Neuronal stem cell (in vitro differentiated cells): ENCODE data around the gene FCHO1.

ENCODE experiments used
- DNase-seq: peaks from one replicate; pipeline ENCODE4 v3.0.0-alpha.2; 2013; ENCODE audit warnings: low spot score
- H2AFZ ChIP-seq: one replicate; pipeline ENCODE4 v1.6.1; 2013; ENCODE audit warnings: mild to moderate bottlenecking, low read length, inconsistent platforms
- H2AK5ac ChIP-seq: 2 replicates; pipeline ENCODE4 v1.6.1; 2013; ENCODE audit warnings: low read depth, mild to moderate bottlenecking, inconsistent platforms, low read length, moderate library complexity, mixed read lengths
- H2BK120ac ChIP-seq: 2 replicates; pipeline ENCODE4 v1.6.1; 2013; ENCODE audit warnings: low read depth, mild to moderate bottlenecking, inconsistent platforms, low read length, moderate library complexity, mixed read lengths
- H2BK12ac ChIP-seq: one replicate; pipeline ENCODE4 v1.6.1; 2013; ENCODE audit warnings: low read length, inconsistent platforms
- H2BK15ac ChIP-seq: 2 replicates; pipeline ENCODE4 v1.6.1; 2013; ENCODE audit warnings: mild to moderate bottlenecking, low read length, inconsistent platforms, mixed read lengths
- H2BK5ac ChIP-seq: one replicate; pipeline ENCODE4 v1.6.1; 2013; ENCODE audit warnings: inconsistent platforms, mild to moderate bottlenecking, low read length, moderate library complexity
- H3K14ac ChIP-seq: one replicate; pipeline ENCODE4 v1.6.1; 2013; ENCODE audit warnings: low read length, inconsistent platforms
- H3K18ac ChIP-seq: 2 replicates; pipeline ENCODE4 v1.6.1; 2013; ENCODE audit warnings: low read length, inconsistent platforms
- H3K23ac ChIP-seq: 2 replicates; pipeline ENCODE4 v1.6.1; 2013; ENCODE audit warnings: low read depth, mild to moderate bottlenecking, mixed read lengths, low read length, inconsistent platforms; ENCODE audit not compliant: poor library complexity
- H3K27ac ChIP-seq: replicated peaks from 3 replicates; pipeline ENCODE4 v1.5.1; 2013; ENCODE audit warnings: low read length, inconsistent platforms
- H3K27me3 ChIP-seq, 3 experiments: 2 replicates each; pipeline ENCODE4 v1.6.1; 2013; ENCODE audit warnings: low read length in 3 of 3, mild to moderate bottlenecking in 2 of 3, inconsistent platforms in 1 of 3, low read depth in 1 of 3, mixed read lengths in 1 of 3, moderate library complexity in 1 of 3; ENCODE audit not compliant: control insufficient read depth in 3 of 3, insufficient read depth in 3 of 3
- H3K36me3 ChIP-seq, 2 donors: replicated peaks in 1 of 2; 2 replicates each; pipeline ENCODE4 v1.6.1; 2013; ENCODE audit warnings: low read length in 2 of 2; ENCODE audit not compliant: control insufficient read depth in 2 of 2, insufficient read depth in 2 of 2
- H3K4ac ChIP-seq: 2 replicates; pipeline ENCODE4 v1.6.1; 2013; ENCODE audit warnings: inconsistent platforms, mild to moderate bottlenecking, low read length, moderate library complexity
- H3K4me1 ChIP-seq, 2 donors: 1 replicate in 1 of 2; 2 replicates in 1 of 2; pipeline ENCODE4 v1.6.1; 2013; ENCODE audit warnings: low read length in 2 of 2, low read depth in 1 of 2; ENCODE audit not compliant: control insufficient read depth in 2 of 2, insufficient read depth in 1 of 2
- H3K4me2 ChIP-seq: one replicate; pipeline ENCODE4 v1.6.1; 2013; ENCODE audit warnings: mild to moderate bottlenecking, low read length, inconsistent platforms; ENCODE audit not compliant: insufficient read depth, poor library complexity, severe bottlenecking
- H3K4me3 ChIP-seq, 2 donors: 2 replicates each; pipeline ENCODE4 v1.5.1; 2013; ENCODE audit warnings: low read length in 2 of 2, mild to moderate bottlenecking in 2 of 2, inconsistent platforms in 1 of 2, moderate library complexity in 1 of 2
- H3K79me1 ChIP-seq: one replicate; pipeline ENCODE4 v1.6.1; 2013; ENCODE audit warnings: low read depth, mild to moderate bottlenecking, inconsistent platforms, low read length, moderate library complexity
- H3K9ac ChIP-seq: one replicate; pipeline ENCODE4 v1.6.1; 2013; ENCODE audit warnings: mild to moderate bottlenecking, low read depth, low read length, inconsistent platforms; ENCODE audit not compliant: poor library complexity
- H3K9me3 ChIP-seq, 2 donors: replicated peaks in 1 of 2; 2 replicates each; pipeline versions ENCODE3 to v1.6.1; 2013; ENCODE audit warnings: low read length in 2 of 2, mild to moderate bottlenecking in 2 of 2, inconsistent platforms in 1 of 2, low read depth in 1 of 2, mixed read lengths in 1 of 2, moderate library complexity in 1 of 2; ENCODE audit not compliant: control insufficient read depth in 2 of 2, insufficient read depth in 1 of 2
- H4K8ac ChIP-seq: one replicate; pipeline ENCODE4 v1.6.1; 2013; ENCODE audit warnings: low read depth, mild to moderate bottlenecking, inconsistent platforms, low read length, moderate library complexity
- H4K91ac ChIP-seq: one replicate; pipeline ENCODE4 v1.6.1; 2013; ENCODE audit warnings: low read length, low read depth, mild to moderate bottlenecking, inconsistent platforms; ENCODE audit not compliant: poor library complexity
- WGBS, 2 donors: extraction: QIAGEN DNeasy Blood & Tissue Kit; methylation state at CpG; one replicate each; pipeline ENCODE4 v1.1.7; 2013; ENCODE audit warnings: missing lambda C conversion rate in 2 of 2, mixed read lengths in 1 of 2; ENCODE audit not compliant: insufficient read length in 2 of 2, insufficient replicate concordance in 1 of 2; ENCODE audit errors: extremely low coverage in 2 of 2; 5-methylcytosine and 5-hydroxymethylcytosine counted together

FCHO1 gene

DNA sequence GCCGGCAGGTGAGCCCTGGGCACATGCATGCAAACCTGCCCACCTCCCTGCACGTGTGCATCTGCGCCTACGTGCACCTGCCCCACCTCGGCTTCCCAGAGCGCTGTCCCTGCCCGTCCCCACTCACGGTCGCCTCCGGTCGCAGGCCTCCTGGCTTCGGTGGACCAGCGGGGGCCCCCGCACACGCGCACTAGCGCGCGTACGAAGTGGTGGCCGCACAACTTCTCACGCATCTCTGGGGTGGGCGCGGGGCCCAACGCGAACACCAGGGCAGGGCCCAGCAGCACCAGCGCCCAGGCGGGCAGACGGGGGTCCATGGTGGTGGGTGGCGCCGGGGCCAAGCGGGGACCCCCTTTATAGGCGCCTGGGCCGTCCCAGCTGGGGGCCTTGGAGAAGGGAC, 69.9 kb downstream of the FCHO1 start, which contains the start of gene INSL3:
TSS of gene INSL3 (minus strand) at position 330 of the 400 bp plus-strand sequence. CDS start at position 317, 13 bp downstream.
- no peak within 1 kb of the TSS for H2BK120ac ChIP-seq
- WGBS, 2 donors, result no CpG with 5 or more reads among the region's 34 CpGs
- H2AK5ac ChIP-seq, result no peak within 1 kb of the TSS
- peak within 1 kb of the TSS; percentile 44 for H3K9ac ChIP-seq
- H3K36me3 ChIP-seq, result no peaks in the 10 kb centered on the region
- no peak within 1 kb of the TSS for H3K4me3 ChIP-seq
- H4K8ac ChIP-seq, result peak within 1 kb of the TSS; percentile 43
- no peak within 1 kb of the TSS for H3K4ac ChIP-seq
- DNase-seq, result no peak
- H2BK12ac ChIP-seq, result peak within 1 kb of the TSS; percentile 10
- no peak within 1 kb of the TSS for H3K27ac ChIP-seq
- H2BK5ac ChIP-seq, result no peak within 1 kb of the TSS
- no peak within 1 kb of the TSS for H3K4me2 ChIP-seq
- no peaks in the 10 kb centered on the region for H3K4me1 ChIP-seq
- no peaks in the 10 kb centered on the region for H3K79me1 ChIP-seq
- H3K9me3 ChIP-seq, result no peaks in the 10 kb centered on the region
- H3K27me3 ChIP-seq, result no peaks in the 10 kb centered on the region
- peak within 1 kb of the TSS; percentile 80 for H3K18ac ChIP-seq
- peak within 1 kb of the TSS; percentile 89 for H3K23ac ChIP-seq
- no peak within 1 kb of the TSS for H2BK15ac ChIP-seq
- no peak within 1 kb of the TSS for H4K91ac ChIP-seq
- H2AFZ ChIP-seq, result no peak within 1 kb of the TSS
- H3K14ac ChIP-seq, result no peak within 1 kb of the TSS

GRCh38 chr19:17824339-17824738, 73.1 kb downstream of the FCHO1 start:
- H3K27me3 ChIP-seq, result no peaks in the 10 kb centered on the region
- no CpG with 5 or more reads among the region's 8 CpGs for WGBS, 2 donors
- no peak overlapping the region for H4K91ac ChIP-seq
- DNase-seq, result no peak
- H3K36me3 ChIP-seq, result no peaks in the 10 kb centered on the region
- H3K9ac ChIP-seq, result no peak overlapping the region
- no peaks in the 10 kb centered on the region for H3K4me1 ChIP-seq
- no peaks in the 10 kb centered on the region for H3K79me1 ChIP-seq
- H3K9me3 ChIP-seq, result no peaks in the 10 kb centered on the region
- no peak overlapping the region for H2BK12ac ChIP-seq
- H2AFZ ChIP-seq, result no peak overlapping the region
- H3K4me3 ChIP-seq, result no peak overlapping the region
- H4K8ac ChIP-seq, result no peak overlapping the region
- no peak overlapping the region for H3K23ac ChIP-seq
- no peak overlapping the region for H3K4ac ChIP-seq
- peak overlapping the region; percentile 81 for H2AK5ac ChIP-seq
- H3K14ac ChIP-seq, result no peak overlapping the region
- H3K27ac ChIP-seq, result no peak overlapping the region
- H2BK15ac ChIP-seq, result no peak overlapping the region
- H2BK120ac ChIP-seq, result no peak overlapping the region
- no peak overlapping the region for H3K18ac ChIP-seq
- H3K4me2 ChIP-seq, result no peak overlapping the region
- peak overlapping the region; percentile 14 for H2BK5ac ChIP-seq

GRCh38 chr19:17826508-17827056, 75.3 kb downstream of the FCHO1 start:
- Histone ChIP-seq H3K18ac (peak overlapping the region; percentile 64), H2BK15ac (no peak overlapping the region), H3K4me2 (no peak overlapping the region), H3K4me3 (no peak overlapping the region), H3K9me3 (no peaks in the 10 kb centered on the region), H2BK12ac (peak overlapping the region; percentile 73), H3K79me1 (no peaks in the 10 kb centered on the region), H3K36me3 (no peaks in the 10 kb centered on the region), H2AK5ac (peak overlapping the region; percentile 70), H3K27ac (no peak overlapping the region), H3K4ac (no peak overlapping the region), H3K9ac (no peak overlapping the region), H3K23ac (no peak overlapping the region), H2BK5ac (peak overlapping the region; percentile 82), H3K14ac (no peak overlapping the region), H4K91ac (no peak overlapping the region), H4K8ac (no peak overlapping the region), H3K4me1 (peaks cover 0 to 8% of the 10 kb centered on the region in 2 donors), H3K27me3 (no peaks in the 10 kb centered on the region), H2BK120ac (no peak overlapping the region), H2AFZ (no peak overlapping the region)
- no CpG with 5 or more reads among the region's 13 CpGs for WGBS, 2 donors
- no peak for DNase-seq

- H3K27ac ChIP-seq, result peak overlapping the region; percentile 96
- H3K14ac ChIP-seq, result no peak overlapping the region
- peak overlapping the region; percentile 89 for H3K4me2 ChIP-seq
- H3K36me3 ChIP-seq, result no peaks in the 10 kb centered on the region
- H3K4me3 ChIP-seq, result peak overlapping the region; percentile 15 to 80
- peak overlapping the region; percentile 17 for H3K23ac ChIP-seq
- H3K4me1 ChIP-seq, result peaks cover 5 to 13% of the 10 kb centered on the region in 2 donors
- H4K91ac ChIP-seq, result no peak overlapping the region
- H3K9ac ChIP-seq, result peak overlapping the region; percentile 87
- peak overlapping the region; percentile 73 for H2BK12ac ChIP-seq
- no peak overlapping the region for H2AK5ac ChIP-seq
- DNase-seq, result peak; percentile 72
- H2AFZ ChIP-seq, result peak overlapping the region; percentile 86
- no peak overlapping the region for H3K4ac ChIP-seq
- no CpG with 5 or more reads among the region's 29 CpGs for WGBS, 2 donors
- peak overlapping the region; percentile 96 for H3K18ac ChIP-seq
- H2BK15ac ChIP-seq, result peak overlapping the region; percentile 97
- H3K79me1 ChIP-seq, result no peaks in the 10 kb centered on the region
- H2BK5ac ChIP-seq, result peak overlapping the region; percentile 93
- no peaks in the 10 kb centered on the region for H3K27me3 ChIP-seq
- no peaks in the 10 kb centered on the region for H3K9me3 ChIP-seq
- no peak overlapping the region for H2BK120ac ChIP-seq
- no peak overlapping the region for H4K8ac ChIP-seq
Measured at GRCh38 chr19:17829855-17830566, 78.7 kb downstream of the FCHO1 start.
